ENCODE data around the gene KRT25. TPM values are rescaled to one million over a fixed set of nuclear protein-coding genes. Genes with fewer than 3 reads are reported as not detected.

Gene KRT25
- total RNA-seq, 4 donors from 2014 or later: not detected

GRCh38 chr17:40705584-40705983, 49.5 kb downstream of the KRT25 start:
- Histone ChIP-seq H3K36me3 (no peaks in the 10 kb centered on the region), H3K27ac (no peak overlapping the region), H3K9me3 (no peaks in the 10 kb centered on the region), H3K4me1 (peaks cover 0 to 10% of the 10 kb centered on the region in 2 donors), H3K27me3 (no peaks in the 10 kb centered on the region), H3K4me3 (replicated peaks in 1 of 3) (no peak overlapping the region)
- TF ChIP-seq POLR2A (IDR thresholded peaks at IDR 0.05) (no peak), CTCF (IDR thresholded peaks at IDR 0.05) (no peak)
- WGBS, 2 donors: 69 to 75% methylated on average over 4 of the region's 4 CpGs
- intact Hi-C loops (cut with DNase I): no loop called here
- no peak for DNase-seq

DNA sequence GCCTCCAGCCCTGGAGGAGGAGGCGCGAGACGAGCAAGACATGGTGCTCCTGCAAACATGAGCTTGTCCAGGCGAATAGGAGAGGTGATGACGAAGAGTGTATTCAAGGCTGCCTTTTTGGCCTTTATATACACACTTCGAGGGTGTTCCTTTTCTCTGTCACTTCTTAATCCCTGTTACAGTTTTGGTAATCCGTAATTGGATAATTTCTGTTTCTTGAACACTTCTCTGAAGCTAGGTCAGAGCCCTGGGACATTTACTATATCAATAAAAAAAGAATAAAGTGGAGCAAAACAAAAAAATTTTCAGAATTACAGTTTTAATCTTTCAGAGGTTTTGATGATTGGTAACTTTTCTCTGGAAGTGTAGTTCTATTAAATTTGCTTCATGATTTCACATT, 51.5 kb downstream of the KRT25 start, which contains the start of gene KRT24:
TSS of gene KRT24 (minus strand) at position 101 of the 400 bp plus-strand sequence. CDS start at position 42, 59 bp downstream.
- Histone ChIP-seq H3K27me3 (no peaks in the 10 kb centered on the region), H3K4me3 (replicated peaks in 1 of 3) (no peak within 1 kb of the TSS), H3K36me3 (no peaks in the 10 kb centered on the region), H3K4me1 (peaks cover 0 to 7% of the 10 kb centered on the region in 2 donors), H3K9me3 (no peaks in the 10 kb centered on the region), H3K27ac (no peak within 1 kb of the TSS)
- no peak for TF ChIP-seq POLR2A (IDR thresholded peaks at IDR 0.05)
- TF ChIP-seq CTCF (IDR thresholded peaks at IDR 0.05): no peak
- 78 to 85% methylated on average over 7 of the region's 7 CpGs for WGBS, 2 donors
- intact Hi-C loops (cut with DNase I): no loop called here
- DNase-seq: no peak

- intact Hi-C loops (cut with DNase I): no loop called here
- no peak for DNase-seq
- Histone ChIP-seq H3K9me3 (no peaks in the 10 kb centered on the region), H3K27me3 (no peaks in the 10 kb centered on the region), H3K36me3 (no peaks in the 10 kb centered on the region), H3K27ac (no peak overlapping the region), H3K4me1 (no peaks in the 10 kb centered on the region), H3K4me3 (replicated peaks in 1 of 3) (no peak overlapping the region)
- TF ChIP-seq POLR2A (IDR thresholded peaks at IDR 0.05): no peak
- no peak for TF ChIP-seq CTCF (IDR thresholded peaks at IDR 0.05)
- WGBS, 2 donors: 71 to 81% methylated on average over 3 of the region's 3 CpGs
Observed at GRCh38 chr17:40702271-40702670, 52.9 kb downstream of the KRT25 start.

GRCh38 chr17:40699853-40700252, 55.3 kb downstream of the KRT25 start:
- Histone ChIP-seq H3K9me3 (no peaks in the 10 kb centered on the region), H3K36me3 (no peaks in the 10 kb centered on the region), H3K27me3 (no peaks in the 10 kb centered on the region), H3K4me1 (no peaks in the 10 kb centered on the region), H3K4me3 (replicated peaks in 1 of 3) (no peak overlapping the region), H3K27ac (no peak overlapping the region)
- TF ChIP-seq CTCF (IDR thresholded peaks at IDR 0.05) (no peak), POLR2A (IDR thresholded peaks at IDR 0.05) (no peak)
- intact Hi-C loops (cut with DNase I): no loop called here
- WGBS, 2 donors: 69 to 71% methylated on average over 5 of the region's 5 CpGs
- DNase-seq: no peak

GRCh38 chr17:40699371-40699770, 55.8 kb downstream of the KRT25 start:
- no peaks in the 10 kb centered on the region for H3K4me1 ChIP-seq
- H3K9me3 ChIP-seq: no peaks in the 10 kb centered on the region
- 71 to 83% methylated on average over 9 of the region's 9 CpGs for WGBS, 2 donors
- DNase-seq: no peak
- no peak overlapping the region for H3K27ac ChIP-seq
- TF ChIP-seq CTCF (IDR thresholded peaks at IDR 0.05): no peak
- TF ChIP-seq POLR2A (IDR thresholded peaks at IDR 0.05): no peak
- no peaks in the 10 kb centered on the region for H3K36me3 ChIP-seq
- no peak overlapping the region for H3K4me3 ChIP-seq (replicated peaks in 1 of 3)
- no peaks in the 10 kb centered on the region for H3K27me3 ChIP-seq
- intact Hi-C loops (cut with DNase I): no loop called here

Other genes with a start within 250 kb of the KRT25 start
- 1 to 10 TPM in 1 of 4 donors, under 1 TPM in 2, not detected in 1; 0.27 to 1.6 (median 0.93) TPM for gene CCR7, start 189.9 kb downstream of the KRT25 start, total RNA-seq
- gene SMARCE1, start 107.5 kb downstream of the KRT25 start, total RNA-seq: 100 to 1,000 TPM in 3 of 4 donors, 10 to 100 TPM in 1; 82.1 to 125 (median 108) TPM
- gene KRT222, start 90.2 kb downstream of the KRT25 start, total RNA-seq: 1 to 10 TPM in 3 of 4 donors, under 1 TPM in 1; 0.50 to 5.7 (median 2.3) TPM
- not detected for gene KRT24, start 51.6 kb downstream of the KRT25 start, total RNA-seq
- not detected for gene KRT26, start 16.9 kb upstream of the KRT25 start, total RNA-seq
- not detected for gene KRT27, start 27.2 kb upstream of the KRT25 start, total RNA-seq
- not detected for gene KRT28, start 44.6 kb upstream of the KRT25 start, total RNA-seq
- 10 to 100 TPM in 2 of 4 donors, 1 to 10 TPM in 2; 1.3 to 10.8 (median 8.8) TPM for gene KRT10, start 67.3 kb upstream of the KRT25 start, total RNA-seq
- gene KRT12, start 111.9 kb upstream of the KRT25 start, total RNA-seq: not detected
- gene KRT20, start 129.9 kb upstream of the KRT25 start, total RNA-seq: not detected
- 1 to 10 TPM in 1 of 4 donors, not detected in 3; 4.6 TPM for gene KRT23, start 182.3 kb upstream of the KRT25 start, total RNA-seq
- not detected for gene KRT39, start 211.6 kb upstream of the KRT25 start, total RNA-seq
- gene KRT40, start 229.0 kb upstream of the KRT25 start, total RNA-seq: not detected
- not detected for gene KRTAP3-3, start 238.8 kb upstream of the KRT25 start, total RNA-seq
- gene KRTAP3-2, start 244.6 kb upstream of the KRT25 start, total RNA-seq: not detected

Measured in thyroid gland (tissue), 4 donors.